OCI-LY3 (cell line): Measurements from ENCODE around the gene PPP1R1B.

ENCODE experiments used
- EZH2phosphoT487 ChIP-seq: fragments of 200-600 bp; shearing (Covaris generic); IDR thresholded peaks from 2 replicates; pipeline ENCODE4 v1.6.1; 2018; ENCODE audit warnings: antibody characterized with exemption, mixed run types, low read depth
- TF ChIP-seq, protein P1 (sequence below): fragments of 200-600, 300-600 bp; sonication (generic); IDR thresholded peaks from 2 replicates; pipeline ENCODE4 v1.5.1; 2014; ENCODE audit warnings: antibody characterized with exemption, low read length, low read depth

GRCh38 chr17:39595294-39595693 lies 31.5 kb upstream of the PPP1R1B start:
- TF ChIP-seq, protein P1, sequence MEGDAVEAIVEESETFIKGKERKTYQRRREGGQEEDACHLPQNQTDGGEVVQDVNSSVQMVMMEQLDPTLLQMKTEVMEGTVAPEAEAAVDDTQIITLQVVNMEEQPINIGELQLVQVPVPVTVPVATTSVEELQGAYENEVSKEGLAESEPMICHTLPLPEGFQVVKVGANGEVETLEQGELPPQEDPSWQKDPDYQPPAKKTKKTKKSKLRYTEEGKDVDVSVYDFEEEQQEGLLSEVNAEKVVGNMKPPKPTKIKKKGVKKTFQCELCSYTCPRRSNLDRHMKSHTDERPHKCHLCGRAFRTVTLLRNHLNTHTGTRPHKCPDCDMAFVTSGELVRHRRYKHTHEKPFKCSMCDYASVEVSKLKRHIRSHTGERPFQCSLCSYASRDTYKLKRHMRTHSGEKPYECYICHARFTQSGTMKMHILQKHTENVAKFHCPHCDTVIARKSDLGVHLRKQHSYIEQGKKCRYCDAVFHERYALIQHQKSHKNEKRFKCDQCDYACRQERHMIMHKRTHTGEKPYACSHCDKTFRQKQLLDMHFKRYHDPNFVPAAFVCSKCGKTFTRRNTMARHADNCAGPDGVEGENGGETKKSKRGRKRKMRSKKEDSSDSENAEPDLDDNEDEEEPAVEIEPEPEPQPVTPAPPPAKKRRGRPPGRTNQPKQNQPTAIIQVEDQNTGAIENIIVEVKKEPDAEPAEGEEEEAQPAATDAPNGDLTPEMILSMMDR: no peak
- TF ChIP-seq EZH2phosphoT487: no peak
